GM18868 (cell line): ENCODE measurements around the gene S1PR1.
"Not testable (repeated sequence)": the region's sequence is repeated elsewhere in the genome, so short reads cannot be mapped to it uniquely, and the experiment has no call there.

Source experiments
- ATAC-seq: cut with Tn5 transposase; IDR thresholded peaks from one replicate; pipeline ENCODE4 v1.9.1; 2021; ENCODE audit warnings: mild to moderate bottlenecking, moderate library complexity; ENCODE audit not compliant: unreplicated experiment

S1PR1 gene

DNA sequence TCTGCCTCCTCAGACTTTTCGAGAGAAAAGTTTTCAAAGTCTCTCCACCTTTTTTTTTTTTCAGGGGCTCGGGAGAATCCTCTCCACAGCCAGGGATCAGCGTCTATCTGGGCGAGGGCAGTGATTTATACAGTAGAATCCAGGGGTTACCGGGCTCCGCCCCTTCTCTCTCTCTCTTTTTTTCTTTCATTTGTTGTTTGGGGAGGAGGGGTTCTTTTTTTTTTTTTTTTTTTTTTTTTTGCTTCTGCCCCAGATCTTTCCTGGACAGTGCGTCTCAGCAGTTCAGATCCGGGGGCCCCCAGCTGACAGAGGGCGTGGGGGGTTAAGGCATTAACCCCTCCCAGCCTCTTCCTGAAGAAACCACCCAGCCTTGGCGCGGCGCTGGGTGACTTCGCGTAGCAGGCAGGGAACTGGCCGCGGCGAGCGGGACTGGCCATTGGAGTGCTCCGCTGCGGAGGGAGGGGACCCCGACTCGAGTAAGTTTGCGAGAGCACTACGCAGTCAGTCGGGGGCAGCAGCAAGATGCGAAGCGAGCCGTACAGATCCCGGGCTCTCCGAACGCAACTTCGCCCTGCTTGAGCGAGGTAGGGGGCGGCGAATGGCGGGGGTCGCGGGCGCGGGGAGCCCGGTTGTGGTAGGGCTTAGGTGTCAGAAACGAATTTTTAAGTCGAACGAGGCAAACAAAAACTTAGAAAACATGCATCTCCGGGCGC is at the start of gene S1PR1:
Gene S1PR1, plus strand, starts transcription at position 504 of the 713 bp plus-strand sequence. CDS start 1,966 bp downstream, outside the sequence.
- peak; percentile 4 for ATAC-seq

DNA sequence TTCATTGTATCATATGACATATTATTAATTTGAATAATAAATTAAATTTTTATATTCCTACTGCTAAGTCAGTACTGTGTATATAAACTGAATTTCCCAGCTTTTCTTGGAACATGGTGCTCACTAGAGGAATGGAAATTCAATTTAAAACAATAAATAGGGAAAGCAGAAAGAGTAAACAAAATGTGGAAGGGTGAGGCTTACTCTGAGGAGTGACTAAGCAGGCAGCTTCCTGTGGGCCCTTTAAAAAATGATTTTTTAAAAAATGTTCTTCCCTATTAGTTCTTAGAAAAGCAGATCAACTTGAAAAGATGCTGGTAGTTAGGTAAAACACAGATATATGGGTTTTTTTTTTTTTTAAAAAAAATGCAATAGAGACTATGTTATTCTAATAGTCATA is 49.5 kb upstream of the S1PR1 start:
- no peak for ATAC-seq

DNA sequence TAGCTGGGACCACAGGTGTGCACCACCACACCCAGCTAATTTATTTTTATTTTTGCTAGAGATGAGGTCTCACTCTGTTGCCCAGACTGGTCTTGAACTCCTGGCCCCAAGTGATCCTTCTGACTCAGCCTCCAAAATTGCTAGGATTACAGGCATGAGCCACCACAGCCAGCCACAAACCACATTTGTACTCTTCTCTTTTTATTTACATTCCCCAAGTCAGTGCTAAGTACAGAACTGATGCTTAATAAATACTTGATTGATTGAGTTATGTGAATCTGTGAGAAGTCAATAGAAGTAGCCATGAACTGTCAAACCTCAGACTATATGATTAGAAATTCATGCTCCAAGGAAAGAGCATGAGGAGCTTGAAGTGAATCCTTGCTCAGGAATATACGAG is 48.5 kb upstream of the S1PR1 start:
- ATAC-seq: no peak

DNA sequence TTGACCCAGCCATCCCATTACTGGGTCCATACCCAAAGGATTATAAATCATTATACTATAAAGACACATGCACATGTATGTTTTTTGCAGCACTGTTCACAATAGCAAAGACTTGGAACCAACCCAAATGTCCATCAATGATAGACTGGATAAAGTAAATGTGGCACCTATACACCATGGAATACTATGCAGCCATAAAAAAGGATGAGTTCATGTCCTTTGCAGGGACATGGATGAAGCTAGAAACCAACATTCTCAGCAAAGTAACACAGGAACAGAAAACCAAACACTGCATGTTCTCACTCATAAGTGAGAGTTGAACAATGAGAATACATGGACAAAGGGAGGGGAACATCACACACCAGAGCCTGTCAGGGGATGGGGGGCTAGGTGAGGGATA is 47.9 kb upstream of the S1PR1 start:
- not testable (repeated sequence) for ATAC-seq

DNA sequence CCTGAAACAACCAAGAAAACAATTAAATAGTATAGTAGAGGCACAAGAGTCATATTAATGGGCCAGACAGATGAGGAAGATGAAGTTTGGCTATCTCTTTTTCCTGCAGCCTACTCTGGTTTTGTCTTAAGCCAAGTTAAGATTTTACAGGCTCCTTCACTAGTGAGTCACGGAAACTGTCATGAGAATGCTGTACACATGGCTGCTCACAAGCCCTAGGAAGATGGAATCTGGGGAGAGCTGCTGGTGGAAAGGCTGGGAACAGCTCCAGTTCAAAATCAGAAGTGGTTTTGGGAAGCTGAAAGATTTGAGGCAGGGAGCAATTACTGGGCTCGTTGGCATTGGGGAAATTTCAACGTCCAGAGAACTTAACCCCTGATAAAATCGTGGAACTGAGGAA is 46.4 kb upstream of the S1PR1 start:
- ATAC-seq: no peak

DNA sequence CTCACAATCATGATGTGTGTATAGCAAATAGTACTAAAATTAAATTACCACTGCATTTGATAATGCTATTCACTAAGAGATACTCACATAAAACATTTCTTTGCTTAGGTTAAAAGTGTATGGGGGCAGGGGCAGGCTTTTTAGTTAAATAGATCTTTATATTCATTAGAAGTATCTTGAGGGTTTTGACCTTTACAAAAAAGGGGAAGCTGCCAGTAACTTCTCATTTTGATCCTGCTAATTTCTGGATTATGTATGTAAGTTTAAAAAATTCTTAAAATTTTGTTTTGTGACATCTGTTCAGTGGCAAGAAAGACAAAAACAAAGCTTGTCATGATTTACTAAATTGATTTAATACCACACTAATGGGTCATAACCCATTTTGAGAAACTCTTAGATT is 45.8 kb upstream of the S1PR1 start:
- no peak for ATAC-seq

DNA sequence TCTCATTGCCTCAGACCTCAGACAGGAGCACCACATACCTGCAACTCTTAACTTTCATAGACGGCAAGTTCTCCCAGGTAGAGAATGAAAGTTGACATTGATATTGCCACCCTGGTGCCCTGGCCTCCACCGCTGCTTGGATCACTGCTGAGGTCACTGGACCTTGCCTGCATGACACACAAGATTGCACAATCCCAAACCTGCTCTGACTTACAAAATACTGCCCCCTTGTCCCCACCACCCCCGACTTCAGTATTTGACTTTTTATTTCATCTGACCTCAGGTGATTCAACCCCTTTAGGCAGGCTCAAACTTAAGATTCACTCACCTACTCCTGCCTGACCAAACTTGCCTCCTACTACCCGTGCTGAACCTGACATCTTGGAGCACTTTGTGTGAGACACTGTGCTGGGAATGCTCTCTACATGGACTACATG is 43.1 kb upstream of the S1PR1 start:
- ATAC-seq: no peak

DNA sequence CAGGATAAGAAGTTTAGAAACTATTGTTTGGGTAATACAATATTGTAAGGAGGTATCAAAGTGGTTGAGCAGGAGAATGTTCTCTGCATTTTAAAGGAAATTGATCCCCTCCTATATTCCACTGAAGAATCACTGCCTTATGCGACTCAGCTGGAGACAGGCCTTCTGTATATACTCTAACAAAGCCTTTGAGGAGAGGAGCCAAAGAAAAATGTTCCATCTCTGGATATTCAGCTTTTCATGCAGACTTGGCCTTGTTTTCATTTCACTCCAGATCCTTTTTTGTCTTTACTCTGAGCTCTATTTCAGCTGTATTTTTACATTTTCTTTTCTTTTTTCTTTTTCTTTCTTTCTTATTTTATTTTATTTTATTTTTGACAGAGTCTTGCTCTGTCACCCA is 42.1 kb upstream of the S1PR1 start:
- no peak for ATAC-seq

DNA sequence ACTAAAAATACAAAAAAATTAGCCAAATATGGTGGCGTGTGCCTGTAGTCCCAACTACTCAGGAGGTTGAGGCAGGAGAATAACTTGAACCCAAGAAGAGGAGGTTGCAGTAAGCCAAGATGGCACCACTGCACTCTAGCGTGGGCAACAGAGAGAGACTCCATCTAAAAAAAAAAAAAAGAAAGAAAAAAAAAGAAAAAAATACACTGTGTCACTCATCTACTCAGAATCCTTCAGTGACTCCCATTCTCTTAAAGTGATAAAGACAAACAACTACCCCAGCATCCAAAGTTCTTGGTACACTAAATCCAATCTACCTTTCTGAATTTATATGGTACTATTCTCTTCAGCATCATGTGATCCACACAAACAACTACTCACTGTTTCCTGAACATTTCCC is 40.2 kb upstream of the S1PR1 start:
- no peak for ATAC-seq

DNA sequence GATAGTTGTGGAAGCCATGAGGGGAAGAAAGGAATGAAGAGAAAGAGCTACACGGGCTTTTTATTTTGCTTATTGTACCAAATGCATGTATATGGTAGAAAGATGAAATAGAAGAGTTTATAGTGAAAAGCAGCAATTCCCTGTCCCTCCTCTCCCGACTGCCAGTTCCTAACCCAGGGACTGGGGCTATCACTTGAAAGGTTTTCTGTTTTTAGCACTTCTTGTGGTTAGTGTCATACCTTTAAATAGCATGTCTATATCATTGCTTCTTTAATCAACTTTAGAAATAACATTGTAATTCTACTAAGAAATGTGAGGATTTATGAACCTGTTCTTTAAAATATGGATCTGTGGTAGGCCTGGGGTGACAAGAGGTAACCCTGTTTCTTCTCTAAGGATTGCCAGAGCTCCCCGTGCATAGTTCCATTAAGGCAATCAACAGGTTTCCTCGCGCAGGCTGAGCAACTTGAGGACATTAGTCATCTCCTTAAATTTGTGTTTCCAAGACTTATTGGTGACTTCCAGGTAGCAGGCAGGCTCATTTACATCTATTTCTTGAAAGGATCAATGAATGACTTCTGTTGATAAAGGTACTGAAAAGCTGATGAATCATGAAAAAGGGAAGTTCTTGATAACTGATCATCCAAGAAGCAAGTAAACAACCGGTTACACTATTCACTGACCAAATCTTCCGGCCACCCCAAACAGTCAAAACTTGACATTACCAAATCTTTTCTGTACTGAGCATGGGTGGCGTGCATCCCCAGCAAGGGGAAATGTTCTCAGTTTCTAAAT is 37.8 kb upstream of the S1PR1 start:
- peak; percentile 100 for ATAC-seq

DNA sequence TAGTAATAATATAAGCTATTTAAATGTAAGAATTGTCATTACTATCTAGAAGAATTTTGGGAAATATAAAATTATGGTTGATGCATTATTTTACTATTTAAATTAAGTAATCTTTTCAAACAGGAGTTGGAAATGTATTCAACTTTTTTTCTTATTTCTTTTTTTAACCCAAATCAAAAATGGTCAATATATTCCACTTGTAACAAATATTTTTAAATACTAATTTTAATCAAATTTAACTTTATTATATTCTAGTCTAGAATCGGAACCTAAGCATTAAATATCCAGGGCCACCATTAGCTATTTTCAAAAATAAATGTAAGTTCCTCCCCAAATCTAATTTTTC is 37.2 kb upstream of the S1PR1 start:
- ATAC-seq: no peak

DNA sequence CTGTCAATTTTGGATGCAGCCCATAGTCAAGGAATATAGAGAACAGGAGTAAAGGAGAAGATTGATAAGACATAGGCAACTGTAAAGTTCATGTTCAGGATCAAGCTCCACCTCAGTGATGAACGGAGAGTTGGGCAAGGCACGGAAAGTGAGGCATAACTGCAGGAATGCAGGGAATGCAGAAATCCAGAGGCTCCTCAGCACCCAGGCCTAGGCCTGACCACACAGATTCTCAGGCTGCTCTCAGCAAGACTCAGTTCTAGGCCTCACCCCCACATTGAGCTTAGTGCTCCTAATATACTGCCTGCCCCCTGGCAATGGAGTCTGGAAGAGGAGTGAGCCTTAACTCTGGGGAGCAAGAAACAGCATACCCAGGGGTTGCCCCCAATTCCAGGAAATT is 36.3 kb upstream of the S1PR1 start:
- no peak for ATAC-seq

DNA sequence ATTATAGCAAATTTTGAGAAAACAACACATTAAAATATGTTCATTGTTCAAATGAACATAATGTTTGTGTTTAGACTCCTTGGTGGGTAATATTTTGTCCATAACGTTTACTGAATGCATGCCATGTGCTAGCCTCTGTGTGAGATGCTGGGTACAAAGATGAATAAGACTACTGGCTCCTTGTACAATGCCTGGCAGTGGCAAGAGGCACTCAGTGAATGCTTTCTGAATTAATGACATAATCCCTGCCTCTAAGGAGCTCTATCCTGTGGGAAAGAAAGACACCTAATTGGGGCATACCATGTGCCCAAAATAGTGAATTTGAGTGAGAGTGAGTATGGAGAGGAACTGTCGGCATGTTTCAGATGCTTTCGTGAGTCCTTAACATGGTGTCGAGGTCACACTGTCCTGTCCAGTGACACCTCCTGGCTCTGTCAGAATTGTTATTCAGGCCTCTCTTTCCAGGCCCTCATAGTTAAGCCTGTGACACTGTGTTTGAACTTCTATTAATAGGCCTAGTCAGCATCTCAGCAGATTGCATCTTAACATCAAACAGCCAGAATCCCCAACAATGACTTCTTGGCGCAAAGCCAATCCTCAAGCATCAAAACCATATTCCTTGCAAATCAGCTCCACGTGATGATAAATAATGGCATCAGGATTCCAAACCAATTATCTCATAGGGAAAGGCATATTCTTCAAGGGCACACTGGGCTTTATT is 32.8 kb upstream of the S1PR1 start:
- no peak for ATAC-seq

DNA sequence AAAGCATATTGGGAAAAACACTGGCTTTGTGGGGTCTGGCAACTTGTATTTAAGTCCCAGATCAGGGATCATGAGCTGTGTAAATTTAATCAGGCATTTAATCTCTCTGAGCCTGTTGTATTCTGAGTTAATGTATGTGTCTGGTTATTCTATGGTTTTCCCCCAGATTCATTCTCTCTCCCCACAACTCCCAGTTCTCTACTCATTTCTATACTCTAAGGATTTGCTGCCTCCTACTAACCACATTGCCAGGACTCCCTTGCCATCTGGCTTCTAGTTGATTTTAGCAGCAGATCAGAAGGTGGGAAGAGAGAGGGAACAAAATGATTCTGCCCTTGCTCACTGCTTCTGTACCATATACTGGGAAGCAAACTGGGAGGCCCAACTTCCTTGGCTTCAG is 31.4 kb upstream of the S1PR1 start:
- peak; percentile 42 for ATAC-seq

DNA sequence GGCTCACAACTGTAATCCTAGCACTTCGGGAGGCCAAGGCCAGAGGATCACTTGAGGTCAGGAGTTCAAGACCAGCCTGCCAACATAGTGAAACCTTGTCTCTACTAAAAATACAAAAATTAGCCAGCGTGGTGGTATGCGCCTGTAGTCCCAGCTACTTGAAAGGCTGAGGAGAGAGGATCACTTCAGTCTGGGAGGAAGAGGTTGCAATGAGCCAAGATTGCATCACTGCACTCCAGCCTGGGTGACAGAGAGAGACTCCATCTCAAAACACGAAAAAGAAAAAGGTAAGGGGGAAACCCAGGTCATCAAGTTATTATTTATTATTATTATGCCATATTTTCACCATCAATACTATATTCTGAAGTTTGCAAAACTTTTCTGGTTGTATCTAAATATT is 30.7 kb upstream of the S1PR1 start:
- peak; percentile 54 for ATAC-seq

DNA sequence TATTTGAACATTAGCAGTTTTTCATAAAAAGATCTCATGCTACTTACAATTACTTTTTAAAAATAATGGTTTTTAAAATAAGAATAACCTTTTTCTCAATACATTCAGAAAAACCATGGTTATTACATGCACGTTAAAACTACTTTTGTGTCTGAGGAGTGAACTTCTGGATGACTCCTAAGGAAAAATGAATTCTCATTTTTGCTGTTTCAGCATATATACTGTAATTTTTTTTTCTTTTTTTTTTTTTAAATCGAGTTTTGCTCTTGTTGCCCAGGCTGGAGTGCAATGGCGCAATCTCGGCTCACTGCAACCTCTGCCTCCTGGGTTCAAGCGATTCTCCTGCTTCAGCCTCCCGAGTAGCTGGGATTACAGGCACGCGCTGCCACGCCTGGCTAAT is 29.5 kb upstream of the S1PR1 start:
- ATAC-seq: not testable (repeated sequence)

DNA sequence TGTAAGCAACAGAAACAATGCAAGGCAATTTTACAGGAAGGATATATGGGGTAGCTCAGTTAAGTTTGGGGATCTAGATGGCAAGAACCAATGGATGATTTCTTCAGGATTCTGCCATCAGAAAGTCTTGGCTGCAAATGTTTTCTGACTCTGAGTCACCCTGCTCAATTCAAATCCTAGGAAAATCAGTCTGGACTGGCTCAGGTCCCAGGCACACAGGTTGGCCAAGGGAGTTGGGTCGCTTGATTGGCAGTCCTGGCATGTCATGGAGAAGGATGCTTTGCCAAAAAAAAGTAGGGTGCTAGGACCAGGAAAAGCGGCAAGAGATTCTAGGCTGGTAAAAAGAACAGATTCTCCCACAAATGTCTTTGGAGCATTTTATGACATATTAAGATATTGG is 28.9 kb upstream of the S1PR1 start:
- ATAC-seq: no peak

DNA sequence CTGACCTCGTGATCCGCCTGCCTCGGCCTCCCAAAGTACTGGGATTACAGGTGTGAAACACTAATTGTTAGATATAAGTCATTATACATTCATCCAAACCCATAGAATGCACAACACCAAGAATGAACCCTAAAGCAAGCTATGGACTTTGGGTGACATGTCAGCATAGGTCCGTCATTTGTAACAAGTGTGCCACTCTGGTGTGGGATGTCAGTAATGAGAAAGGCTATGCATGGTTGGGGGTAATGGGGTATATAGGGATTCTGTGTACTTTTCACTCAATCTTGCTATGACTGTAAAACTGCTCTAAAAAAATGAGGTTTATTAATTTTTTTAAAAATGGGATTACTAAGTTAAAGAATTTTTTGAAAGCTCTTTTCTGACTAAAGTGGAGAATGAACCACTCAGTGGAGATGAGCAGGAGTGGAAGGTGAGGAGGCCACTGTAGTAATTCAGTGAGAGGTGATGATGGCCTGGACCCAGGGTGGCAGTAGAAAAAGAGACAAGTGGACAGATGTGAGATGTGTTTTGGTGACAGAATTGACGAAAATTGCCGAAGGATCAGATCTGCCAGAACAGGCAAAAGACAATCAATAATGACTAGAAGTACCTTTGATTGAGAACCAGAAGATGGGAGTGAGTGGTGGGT is 21.3 kb upstream of the S1PR1 start:
- ATAC-seq: no peak

DNA sequence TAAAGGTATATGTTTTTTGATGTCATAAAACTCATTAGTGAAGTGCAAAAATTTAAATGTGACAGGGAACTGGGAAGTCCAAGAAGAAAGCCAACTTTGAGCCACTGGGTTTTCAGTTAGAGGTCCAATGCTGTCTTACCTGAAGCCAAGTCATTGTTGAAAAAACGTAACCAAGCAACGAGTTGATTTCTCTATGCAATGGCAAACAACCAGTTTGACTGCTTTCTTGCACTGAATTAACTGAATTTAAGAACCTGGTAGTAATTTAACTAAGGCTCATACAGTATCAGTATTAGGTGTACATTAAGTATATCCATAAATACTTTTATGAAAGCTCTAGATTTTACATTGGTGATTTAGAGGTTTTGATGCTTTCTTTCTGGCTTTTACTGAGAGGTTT is 20.2 kb upstream of the S1PR1 start:
- ATAC-seq: no peak

DNA sequence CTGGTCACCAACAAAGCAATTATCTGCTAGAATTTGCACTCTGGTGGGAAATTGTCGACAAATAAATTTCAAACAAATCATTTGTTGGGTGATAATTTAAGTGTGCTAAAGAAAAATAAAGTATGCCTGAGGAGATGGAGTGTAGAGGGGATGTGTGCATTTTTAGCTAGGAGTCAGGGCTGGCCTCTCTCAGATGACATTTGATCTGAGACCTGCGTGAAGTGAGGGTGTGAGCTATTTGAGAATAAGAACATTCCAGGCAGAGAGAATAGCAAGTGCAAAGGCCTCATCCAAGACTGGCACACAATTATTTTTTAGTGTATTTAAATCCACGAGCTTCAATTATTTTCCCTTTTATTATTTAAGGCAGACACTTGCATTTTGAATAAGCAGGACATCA is 19.7 kb upstream of the S1PR1 start:
- no peak for ATAC-seq

DNA sequence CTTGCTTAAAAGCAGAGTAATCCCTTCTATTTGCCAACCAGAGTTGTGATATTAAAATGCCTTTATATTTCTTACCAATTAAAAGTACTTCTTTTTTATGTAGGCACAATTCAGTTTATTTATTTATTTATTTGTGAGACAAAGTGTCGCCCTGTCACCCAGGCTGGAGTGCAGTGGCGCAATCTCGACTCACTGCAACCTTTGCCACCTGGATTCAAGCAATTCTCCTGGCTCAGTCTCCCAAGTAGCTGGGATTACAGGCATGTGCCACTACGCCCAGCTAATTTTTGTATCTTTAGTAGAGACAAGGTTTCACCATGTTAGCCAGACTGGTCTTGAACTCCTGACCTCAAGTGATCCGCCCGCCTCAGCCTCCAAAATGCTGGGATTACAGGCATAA is 17.9 kb upstream of the S1PR1 start:
- ATAC-seq: not testable (repeated sequence)
